ENCODE measurements around the gene CCDC148. TPM values are rescaled to one million over a fixed set of nuclear protein-coding genes. Genes with fewer than 3 reads are reported as not detected.

CCDC148 gene
- total and polyA plus RNA-seq, 10 of the 15 experiments (the other 5 are each of a cell fraction or from before 2014, with no cell fraction given) = 0.07 to 0.30 (median 0.18) TPM; not detected in 7

DNA sequence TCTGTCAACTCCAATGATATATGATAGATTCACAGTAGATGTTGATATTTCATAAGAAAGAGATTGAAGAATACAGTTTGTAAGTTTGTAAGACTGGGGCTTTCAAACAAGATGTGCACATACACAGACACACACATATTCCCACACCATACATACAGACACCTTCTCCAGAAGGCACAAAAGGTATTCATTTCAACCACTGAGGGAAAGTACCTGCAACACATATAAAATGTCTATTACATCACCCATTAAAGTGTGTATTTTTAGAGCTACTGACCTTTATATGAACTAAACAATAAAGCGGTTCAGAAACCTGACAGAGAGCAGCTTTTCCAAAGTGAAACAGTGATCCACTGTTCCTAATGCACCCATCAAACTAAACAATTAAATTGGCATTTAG lies 53.3 kb downstream of the CCDC148 start (continued):
- TF ChIP-seq, protein P1, sequence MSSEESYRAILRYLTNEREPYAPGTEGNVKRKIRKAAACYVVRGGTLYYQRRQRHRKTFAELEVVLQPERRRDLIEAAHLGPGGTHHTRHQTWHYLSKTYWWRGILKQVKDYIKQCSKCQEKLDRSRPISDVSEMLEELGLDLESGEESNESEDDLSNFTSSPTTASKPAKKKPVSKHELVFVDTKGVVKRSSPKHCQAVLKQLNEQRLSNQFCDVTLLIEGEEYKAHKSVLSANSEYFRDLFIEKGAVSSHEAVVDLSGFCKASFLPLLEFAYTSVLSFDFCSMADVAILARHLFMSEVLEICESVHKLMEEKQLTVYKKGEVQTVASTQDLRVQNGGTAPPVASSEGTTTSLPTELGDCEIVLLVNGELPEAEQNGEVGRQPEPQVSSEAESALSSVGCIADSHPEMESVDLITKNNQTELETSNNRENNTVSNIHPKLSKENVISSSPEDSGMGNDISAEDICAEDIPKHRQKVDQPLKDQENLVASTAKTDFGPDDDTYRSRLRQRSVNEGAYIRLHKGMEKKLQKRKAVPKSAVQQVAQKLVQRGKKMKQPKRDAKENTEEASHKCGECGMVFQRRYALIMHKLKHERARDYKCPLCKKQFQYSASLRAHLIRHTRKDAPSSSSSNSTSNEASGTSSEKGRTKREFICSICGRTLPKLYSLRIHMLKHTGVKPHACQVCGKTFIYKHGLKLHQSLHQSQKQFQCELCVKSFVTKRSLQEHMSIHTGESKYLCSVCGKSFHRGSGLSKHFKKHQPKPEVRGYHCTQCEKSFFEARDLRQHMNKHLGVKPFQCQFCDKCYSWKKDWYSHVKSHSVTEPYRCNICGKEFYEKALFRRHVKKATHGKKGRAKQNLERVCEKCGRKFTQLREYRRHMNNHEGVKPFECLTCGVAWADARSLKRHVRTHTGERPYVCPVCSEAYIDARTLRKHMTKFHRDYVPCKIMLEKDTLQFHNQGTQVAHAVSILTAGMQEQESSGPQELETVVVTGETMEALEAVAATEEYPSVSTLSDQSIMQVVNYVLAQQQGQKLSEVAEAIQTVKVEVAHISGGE (CRISPR knock-in tag; IDR thresholded peaks at IDR 0.05) = no peak
- no peak for TF ChIP-seq SIN3A (IDR thresholded peaks at IDR 0.05; ENCODE audit: low read depth, low read length)
- no peak for TF ChIP-seq SP1 (IDR thresholded peaks at IDR 0.05; ENCODE audit: low read depth, low read length)
- TF ChIP-seq FOXK2 (IDR thresholded peaks at IDR 0.05) = no peak
- no peak for TF ChIP-seq HDGF (IDR thresholded peaks at IDR 0.05)
- no peak for TF ChIP-seq RAD51 (IDR thresholded peaks at IDR 0.05)
- no peak for TF ChIP-seq ZNF217 (IDR thresholded peaks at IDR 0.05)
- no peak for TF ChIP-seq PAX5 (IDR thresholded peaks at IDR 0.05; ENCODE audit: borderline replicate concordance, low read depth, low read length)
- TF ChIP-seq STAT1 (conservative IDR thresholded peaks at IDR 0.05) = no peak
- peak; percentile 63; the same call in 1 of the 2 replicates for TF ChIP-seq NFIC (IDR thresholded peaks at IDR 0.05; ENCODE audit: low read depth, low read length)
- no peak for TF ChIP-seq MYB (IDR thresholded peaks at IDR 0.05; ENCODE audit: borderline replicate concordance, low read depth, low read length)
- no peak for TF ChIP-seq CBX3 (IDR thresholded peaks at IDR 0.05; ENCODE audit: borderline replicate concordance, low read depth)
- no peak for TF ChIP-seq KLF5 (IDR thresholded peaks at IDR 0.05; ENCODE audit: partially characterized antibody)
- no peak for TF ChIP-seq NBN (IDR thresholded peaks at IDR 0.05)
- no peak for TF ChIP-seq POLR2AphosphoS5 (IDR thresholded peaks at IDR 0.05; ENCODE audit: low read length)
- TF ChIP-seq SIX5 (IDR thresholded peaks at IDR 0.05; ENCODE audit: low read depth, low read length, severe bottlenecking) = no peak
- TF ChIP-seq, protein P2, sequence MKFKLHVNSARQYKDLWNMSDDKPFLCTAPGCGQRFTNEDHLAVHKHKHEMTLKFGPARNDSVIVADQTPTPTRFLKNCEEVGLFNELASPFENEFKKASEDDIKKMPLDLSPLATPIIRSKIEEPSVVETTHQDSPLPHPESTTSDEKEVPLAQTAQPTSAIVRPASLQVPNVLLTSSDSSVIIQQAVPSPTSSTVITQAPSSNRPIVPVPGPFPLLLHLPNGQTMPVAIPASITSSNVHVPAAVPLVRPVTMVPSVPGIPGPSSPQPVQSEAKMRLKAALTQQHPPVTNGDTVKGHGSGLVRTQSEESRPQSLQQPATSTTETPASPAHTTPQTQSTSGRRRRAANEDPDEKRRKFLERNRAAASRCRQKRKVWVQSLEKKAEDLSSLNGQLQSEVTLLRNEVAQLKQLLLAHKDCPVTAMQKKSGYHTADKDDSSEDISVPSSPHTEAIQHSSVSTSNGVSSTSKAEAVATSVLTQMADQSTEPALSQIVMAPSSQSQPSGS (IDR thresholded peaks at IDR 0.05; ENCODE audit: low read length) = 0 out of 2 replicates have a peak, but pooled peaks have one; percentile 57
- TF ChIP-seq, protein P3, sequence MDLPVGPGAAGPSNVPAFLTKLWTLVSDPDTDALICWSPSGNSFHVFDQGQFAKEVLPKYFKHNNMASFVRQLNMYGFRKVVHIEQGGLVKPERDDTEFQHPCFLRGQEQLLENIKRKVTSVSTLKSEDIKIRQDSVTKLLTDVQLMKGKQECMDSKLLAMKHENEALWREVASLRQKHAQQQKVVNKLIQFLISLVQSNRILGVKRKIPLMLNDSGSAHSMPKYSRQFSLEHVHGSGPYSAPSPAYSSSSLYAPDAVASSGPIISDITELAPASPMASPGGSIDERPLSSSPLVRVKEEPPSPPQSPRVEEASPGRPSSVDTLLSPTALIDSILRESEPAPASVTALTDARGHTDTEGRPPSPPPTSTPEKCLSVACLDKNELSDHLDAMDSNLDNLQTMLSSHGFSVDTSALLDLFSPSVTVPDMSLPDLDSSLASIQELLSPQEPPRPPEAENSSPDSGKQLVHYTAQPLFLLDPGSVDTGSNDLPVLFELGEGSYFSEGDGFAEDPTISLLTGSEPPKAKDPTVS (IDR thresholded peaks at IDR 0.05; ENCODE audit: low read depth, low read length) = no peak
- TF ChIP-seq YY1 (IDR thresholded peaks at IDR 0.05; ENCODE audit: low read depth, low read length) = no peak
